Astrocyte of the spinal cord (primary cell): ENCODE data around the gene ZHX3.

Experiments used
- DNase-seq: peaks from one replicate; pipeline ENCODE4 v3.0.0; 2011; ENCODE audit warnings: low read depth, low spot score
- H3K4me3 ChIP-seq: 2 replicates; pipeline ENCODE4 v1.5.1; 2011; ENCODE audit warnings: low read depth, mild to moderate bottlenecking, low read length, moderate library complexity
- in situ Hi-C: cut with HindIII; loops from 2 replicates; pipeline ENCODE4 v1.10.0; 2017; ENCODE audit warnings: low sequenced_read_pairs
- TF ChIP-seq, protein P1 (sequence below): IDR thresholded peaks from 2 replicates; pipeline ENCODE4 v1.5.1; 2012; ENCODE audit warnings: low read depth, mild to moderate bottlenecking, low read length, inconsistent platforms

The ZHX3 gene

DNA sequence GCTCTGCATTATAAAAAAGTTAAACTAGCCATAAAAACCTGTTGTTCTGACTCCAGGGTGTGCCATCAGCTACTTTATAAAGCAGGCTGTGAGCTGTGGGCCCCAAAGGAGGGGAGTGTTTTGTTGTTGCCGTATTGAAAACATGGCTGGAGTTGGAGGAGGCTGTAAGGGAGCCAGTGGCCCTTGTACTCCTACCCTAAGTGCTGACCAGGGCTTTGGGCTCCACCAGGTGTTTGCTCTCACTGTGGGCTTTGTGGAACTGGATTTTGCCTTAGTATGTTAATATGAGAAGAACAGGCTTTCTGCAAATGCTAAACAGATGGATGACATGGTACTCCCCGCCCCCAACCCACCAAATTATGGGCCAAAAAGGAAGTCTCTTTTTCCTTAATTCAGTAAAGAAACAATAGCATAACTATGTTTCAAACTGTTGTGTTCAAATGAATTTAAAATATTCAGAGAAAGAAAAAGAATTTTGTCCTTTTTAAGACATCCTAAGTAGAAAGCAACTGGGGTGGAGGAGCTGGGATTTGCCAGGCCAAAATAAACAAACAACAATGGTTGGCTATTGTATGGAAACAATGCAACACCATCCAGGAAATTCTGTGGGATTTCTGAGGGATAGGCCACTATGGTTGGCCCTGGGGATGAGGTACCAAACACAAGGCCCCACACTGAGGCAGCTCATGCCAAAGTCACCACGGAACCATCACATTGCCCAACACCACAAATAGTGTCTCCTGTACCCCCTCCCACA is 116.9 kb downstream of the ZHX3 start:
- H3K4me3 ChIP-seq = no peak overlapping the region
- in situ Hi-C loops = no loop called here
- TF ChIP-seq, protein P1, sequence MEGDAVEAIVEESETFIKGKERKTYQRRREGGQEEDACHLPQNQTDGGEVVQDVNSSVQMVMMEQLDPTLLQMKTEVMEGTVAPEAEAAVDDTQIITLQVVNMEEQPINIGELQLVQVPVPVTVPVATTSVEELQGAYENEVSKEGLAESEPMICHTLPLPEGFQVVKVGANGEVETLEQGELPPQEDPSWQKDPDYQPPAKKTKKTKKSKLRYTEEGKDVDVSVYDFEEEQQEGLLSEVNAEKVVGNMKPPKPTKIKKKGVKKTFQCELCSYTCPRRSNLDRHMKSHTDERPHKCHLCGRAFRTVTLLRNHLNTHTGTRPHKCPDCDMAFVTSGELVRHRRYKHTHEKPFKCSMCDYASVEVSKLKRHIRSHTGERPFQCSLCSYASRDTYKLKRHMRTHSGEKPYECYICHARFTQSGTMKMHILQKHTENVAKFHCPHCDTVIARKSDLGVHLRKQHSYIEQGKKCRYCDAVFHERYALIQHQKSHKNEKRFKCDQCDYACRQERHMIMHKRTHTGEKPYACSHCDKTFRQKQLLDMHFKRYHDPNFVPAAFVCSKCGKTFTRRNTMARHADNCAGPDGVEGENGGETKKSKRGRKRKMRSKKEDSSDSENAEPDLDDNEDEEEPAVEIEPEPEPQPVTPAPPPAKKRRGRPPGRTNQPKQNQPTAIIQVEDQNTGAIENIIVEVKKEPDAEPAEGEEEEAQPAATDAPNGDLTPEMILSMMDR = no peak
- no peak for DNase-seq

DNA sequence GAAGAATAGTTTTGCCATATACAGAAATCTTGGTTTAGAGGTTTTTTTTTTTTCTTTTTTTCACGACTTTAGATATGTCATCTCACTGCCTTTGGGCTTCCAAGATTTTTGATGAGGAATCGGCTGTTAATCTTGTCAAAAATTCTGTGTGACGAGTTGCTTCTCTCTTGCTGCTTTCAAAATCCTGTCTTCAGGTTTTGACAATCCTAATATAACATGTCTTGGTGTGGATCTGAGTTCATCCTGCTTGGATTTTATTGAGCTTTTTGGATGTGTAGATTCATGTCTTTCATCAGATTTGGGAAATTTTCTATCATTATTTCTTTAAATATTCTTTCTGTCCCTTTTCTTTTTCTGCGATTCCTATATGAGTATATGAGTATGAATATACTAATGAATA is 119.1 kb downstream of the ZHX3 start:
- TF ChIP-seq, protein P1 = no peak
- H3K4me3 ChIP-seq = no peak overlapping the region
- DNase-seq = no peak
- in situ Hi-C loops = no loop called here

- no peak for DNase-seq
- in situ Hi-C loops = no loop called here
- TF ChIP-seq, protein P1 = no peak
- no peak overlapping the region for H3K4me3 ChIP-seq
Measured at GRCh38 chr20:41196653-41197225, 120.8 kb downstream of the ZHX3 start.

- no peak for DNase-seq
- in situ Hi-C loops = no loop called here
- TF ChIP-seq, protein P1 = no peak
- no peak overlapping the region for H3K4me3 ChIP-seq
Measured at GRCh38 chr20:41192575-41192974, 125.0 kb downstream of the ZHX3 start.

- in situ Hi-C loops = no loop called here
- no peak for DNase-seq
- TF ChIP-seq, protein P1 = no peak
- no peak overlapping the region for H3K4me3 ChIP-seq
Measured at GRCh38 chr20:41191562-41192500, 125.7 kb downstream of the ZHX3 start.

DNA sequence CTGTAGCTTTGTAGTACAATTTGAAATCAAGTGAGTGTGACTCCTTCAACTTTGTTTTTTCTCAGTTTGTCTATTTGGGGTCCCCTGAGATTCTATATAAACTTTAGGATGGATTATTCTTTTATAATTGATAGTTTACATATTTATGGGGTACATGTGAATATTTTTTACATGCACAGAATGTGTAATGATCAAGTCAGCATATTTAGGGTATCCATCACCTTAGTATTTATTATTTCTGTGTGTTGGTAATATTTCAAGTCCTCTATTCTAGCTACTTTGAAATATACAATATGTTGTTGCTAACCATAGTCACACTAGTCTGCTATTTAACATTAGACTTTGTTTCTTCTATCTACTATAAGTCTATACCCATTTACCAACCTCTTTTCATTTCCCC is 129.9 kb downstream of the ZHX3 start:
- TF ChIP-seq, protein P1 = no peak
- H3K4me3 ChIP-seq = no peak overlapping the region
- in situ Hi-C loops = no loop called here

More for the DNA sequence above, 129.9 kb downstream of the ZHX3 start:
- no peak for DNase-seq
